ENCODE data around the gene TRDMT1.
"Not testable (repeated sequence)": the region's sequence is repeated elsewhere in the genome, so short reads cannot be mapped to it uniquely, and the experiment has no call there.

Gene TRDMT1

GRCh38 chr10:17134737-17135260 lies 66.7 kb downstream of the TRDMT1 start:
- DNase-seq (ENCODE audit: low read depth, low spot score) = no peak

GRCh38 chr10:17134282-17134681 lies 67.2 kb downstream of the TRDMT1 start:
- DNase-seq (ENCODE audit: low read depth, low spot score) = no peak

- no peak for DNase-seq (ENCODE audit: low read depth, low spot score)
Measured at GRCh38 chr10:17129741-17130140, 71.7 kb downstream of the TRDMT1 start, which contains the start of gene CUBN. TSS of gene CUBN (minus strand) at chr10:17129811. CDS start at chr10:17129765, 46 bp downstream.

GRCh38 chr10:17128261-17128660 lies 73.2 kb downstream of the TRDMT1 start:
- DNase-seq (ENCODE audit: low read depth, low spot score) = no peak

- DNase-seq (ENCODE audit: low read depth, low spot score) = no peak
Measured at GRCh38 chr10:17126327-17126726, 75.1 kb downstream of the TRDMT1 start.

GRCh38 chr10:17125206-17125893 lies 76.1 kb downstream of the TRDMT1 start:
- no peak for DNase-seq (ENCODE audit: low read depth, low spot score)

GRCh38 chr10:17123961-17124360 lies 77.5 kb downstream of the TRDMT1 start:
- DNase-seq (ENCODE audit: low read depth, low spot score) = peak; percentile 19

GRCh38 chr10:17122726-17123661 lies 78.5 kb downstream of the TRDMT1 start:
- DNase-seq (ENCODE audit: low read depth, low spot score) = no peak

- no peak for DNase-seq (ENCODE audit: low read depth, low spot score)
Measured at GRCh38 chr10:17122052-17122451, 79.4 kb downstream of the TRDMT1 start.

- no peak for DNase-seq (ENCODE audit: low read depth, low spot score)
Measured at GRCh38 chr10:17120694-17121093, 80.8 kb downstream of the TRDMT1 start.

- DNase-seq (ENCODE audit: low read depth, low spot score) = no peak
Measured at GRCh38 chr10:17119845-17120244, 81.6 kb downstream of the TRDMT1 start.

- DNase-seq (ENCODE audit: low read depth, low spot score) = no peak
Measured at GRCh38 chr10:17116193-17116592, 85.3 kb downstream of the TRDMT1 start.

- no peak for DNase-seq (ENCODE audit: low read depth, low spot score)
Measured at GRCh38 chr10:17115683-17116082, 85.8 kb downstream of the TRDMT1 start.

- not testable (repeated sequence) for DNase-seq (ENCODE audit: low read depth, low spot score)
Measured at GRCh38 chr10:17114878-17115444, 86.5 kb downstream of the TRDMT1 start.

GRCh38 chr10:17113889-17114540 lies 87.5 kb downstream of the TRDMT1 start:
- DNase-seq (ENCODE audit: low read depth, low spot score) = no peak

- no peak for DNase-seq (ENCODE audit: low read depth, low spot score)
Measured at GRCh38 chr10:17113346-17113745, 88.1 kb downstream of the TRDMT1 start.

- DNase-seq (ENCODE audit: low read depth, low spot score) = no peak
Measured at GRCh38 chr10:17112566-17112965, 88.9 kb downstream of the TRDMT1 start.

- no peak for DNase-seq (ENCODE audit: low read depth, low spot score)
Measured at GRCh38 chr10:17109475-17110207, 91.8 kb downstream of the TRDMT1 start.

- no peak for DNase-seq (ENCODE audit: low read depth, low spot score)
Measured at GRCh38 chr10:17109046-17109445, 92.4 kb downstream of the TRDMT1 start.

- DNase-seq (ENCODE audit: low read depth, low spot score) = no peak
Measured at GRCh38 chr10:17106991-17107390, 94.5 kb downstream of the TRDMT1 start.

GRCh38 chr10:17101910-17102266 lies 99.6 kb downstream of the TRDMT1 start:
- no peak for DNase-seq (ENCODE audit: low read depth, low spot score)
